Measurements from ENCODE around the gene PHF3. TPM values are rescaled to one million over a fixed set of nuclear protein-coding genes. Genes with fewer than 3 reads are reported as not detected.
A peak's percentile ranks its signal among the peaks of the same experiment; 100 is the strongest.

Gene PHF3
- total RNA-seq, 4 donors from 2014 or later = 49.4 to 73.1 (median 61.9) TPM

DNA sequence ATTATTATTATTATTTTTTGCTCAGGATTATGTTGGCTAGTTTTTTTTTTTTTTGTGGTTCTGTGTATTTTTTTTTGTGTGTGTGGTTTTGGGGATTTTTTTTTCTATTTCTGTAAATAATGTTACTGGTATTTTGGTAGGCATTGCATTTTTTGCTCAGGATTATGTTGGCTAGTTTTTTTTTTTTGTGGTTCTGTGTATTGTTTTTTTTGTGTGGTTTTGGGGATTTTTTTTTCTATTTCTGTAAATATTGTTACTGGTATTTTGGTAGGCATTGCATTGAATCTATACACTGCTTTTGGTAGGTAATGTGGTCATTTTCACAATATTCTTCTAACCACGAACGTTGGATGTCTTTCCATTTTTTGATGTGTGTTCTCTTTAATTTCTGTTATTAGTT, 17.4 kb downstream of the PHF3 start:
- no peaks in the 10 kb centered on the region for H3K27me3 ChIP-seq
- no peak overlapping the region for H3K27ac ChIP-seq
- in situ Hi-C loops (cut with MboI; ENCODE audit: low sequenced_read_pairs in 4 of 4) (no loop called here), intact Hi-C loops (cut with DNase I; ENCODE audit: low total_unique reads) (no loop called here)
- TF ChIP-seq POLR2A (IDR thresholded peaks at IDR 0.05) = no peak
- TF ChIP-seq, protein P1, sequence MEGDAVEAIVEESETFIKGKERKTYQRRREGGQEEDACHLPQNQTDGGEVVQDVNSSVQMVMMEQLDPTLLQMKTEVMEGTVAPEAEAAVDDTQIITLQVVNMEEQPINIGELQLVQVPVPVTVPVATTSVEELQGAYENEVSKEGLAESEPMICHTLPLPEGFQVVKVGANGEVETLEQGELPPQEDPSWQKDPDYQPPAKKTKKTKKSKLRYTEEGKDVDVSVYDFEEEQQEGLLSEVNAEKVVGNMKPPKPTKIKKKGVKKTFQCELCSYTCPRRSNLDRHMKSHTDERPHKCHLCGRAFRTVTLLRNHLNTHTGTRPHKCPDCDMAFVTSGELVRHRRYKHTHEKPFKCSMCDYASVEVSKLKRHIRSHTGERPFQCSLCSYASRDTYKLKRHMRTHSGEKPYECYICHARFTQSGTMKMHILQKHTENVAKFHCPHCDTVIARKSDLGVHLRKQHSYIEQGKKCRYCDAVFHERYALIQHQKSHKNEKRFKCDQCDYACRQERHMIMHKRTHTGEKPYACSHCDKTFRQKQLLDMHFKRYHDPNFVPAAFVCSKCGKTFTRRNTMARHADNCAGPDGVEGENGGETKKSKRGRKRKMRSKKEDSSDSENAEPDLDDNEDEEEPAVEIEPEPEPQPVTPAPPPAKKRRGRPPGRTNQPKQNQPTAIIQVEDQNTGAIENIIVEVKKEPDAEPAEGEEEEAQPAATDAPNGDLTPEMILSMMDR (IDR thresholded peaks at IDR 0.05 in 4 of 5, conservative IDR thresholded peaks at IDR 0.05 in 1 of 5) = no peak
- ATAC-seq (no peak), DNase-seq (no peak)
- no peak overlapping the region for H3K4me3 ChIP-seq
- H3K36me3 ChIP-seq = no peaks in the 10 kb centered on the region
- H3K9me3 ChIP-seq = no peaks in the 10 kb centered on the region
- peaks cover 45 to 51% of the 10 kb centered on the region in 2 donors for H3K4me1 ChIP-seq

DNA sequence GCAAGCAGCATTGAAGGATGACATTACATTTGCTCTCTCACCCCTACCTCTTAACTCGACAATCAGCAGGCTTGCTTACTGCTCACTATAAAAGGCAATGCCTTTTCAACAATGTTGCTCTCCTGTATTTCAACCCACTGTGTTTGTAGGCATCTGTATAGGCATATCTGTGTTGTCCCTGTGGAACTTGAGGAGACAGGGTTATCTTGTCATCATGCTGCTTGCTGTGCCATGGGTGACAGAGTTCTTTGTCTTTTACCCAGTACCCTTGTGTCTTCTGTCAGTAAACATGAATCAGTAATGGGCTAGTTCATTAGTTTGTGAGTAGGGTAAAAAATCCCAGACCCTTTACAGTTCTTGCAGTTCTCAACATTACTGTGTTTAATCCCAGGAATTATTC, 25.2 kb downstream of the PHF3 start:
- no peaks in the 10 kb centered on the region for H3K9me3 ChIP-seq
- intact Hi-C loops (cut with DNase I; ENCODE audit: low total_unique reads) = no loop called here
- in situ Hi-C loops (cut with MboI; ENCODE audit: low sequenced_read_pairs in 4 of 4) = no loop called here
- no peaks in the 10 kb centered on the region for H3K36me3 ChIP-seq
- DNase-seq (no peak), ATAC-seq (no peak)
- no peaks in the 10 kb centered on the region for H3K27me3 ChIP-seq
- H3K4me1 ChIP-seq = peaks cover 60 to 80% of the 10 kb centered on the region in 2 donors
- no peak overlapping the region for H3K4me3 ChIP-seq
- H3K27ac ChIP-seq = no peak overlapping the region
- TF ChIP-seq, protein P1 (IDR thresholded peaks at IDR 0.05 in 4 of 5, conservative IDR thresholded peaks at IDR 0.05 in 1 of 5) = no peak
- no peak for TF ChIP-seq POLR2A (IDR thresholded peaks at IDR 0.05)

DNA sequence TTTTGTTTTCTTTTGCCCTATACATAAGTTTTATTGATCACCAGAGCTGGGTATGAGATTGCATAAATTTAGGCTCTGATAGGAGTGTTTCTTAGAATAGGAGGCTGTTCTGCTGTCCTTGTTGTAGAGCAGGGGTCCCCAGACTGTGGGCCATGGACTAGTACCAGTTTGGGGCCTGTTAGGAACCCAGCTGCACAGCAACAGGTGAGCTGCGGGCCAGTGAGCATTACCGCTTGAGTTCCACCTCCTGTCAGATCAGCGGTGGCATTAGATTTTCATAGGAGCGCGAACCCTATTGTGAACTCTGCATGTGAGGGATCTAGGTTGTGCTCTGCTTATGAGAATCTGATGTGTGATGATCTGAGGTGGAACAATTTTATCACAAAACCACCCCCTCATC, 26.2 kb downstream of the PHF3 start:
- Histone ChIP-seq H3K27ac (peak overlapping the region in 1 of 4 donors; percentile 77), H3K36me3 (no peaks in the 10 kb centered on the region), H3K27me3 (no peaks in the 10 kb centered on the region), H3K4me3 (no peak overlapping the region), H3K9me3 (no peaks in the 10 kb centered on the region), H3K4me1 (peaks cover 57 to 79% of the 10 kb centered on the region in 2 donors)
- intact Hi-C loops (cut with DNase I; ENCODE audit: low total_unique reads) (no loop called here), in situ Hi-C loops (cut with MboI; ENCODE audit: low sequenced_read_pairs in 4 of 4) (no loop called here)
- TF ChIP-seq, protein P1 (IDR thresholded peaks at IDR 0.05 in 4 of 5, conservative IDR thresholded peaks at IDR 0.05 in 1 of 5) = no peak
- TF ChIP-seq POLR2A (IDR thresholded peaks at IDR 0.05) = no peak
- ATAC-seq = no peak
- DNase-seq = no peak

DNA sequence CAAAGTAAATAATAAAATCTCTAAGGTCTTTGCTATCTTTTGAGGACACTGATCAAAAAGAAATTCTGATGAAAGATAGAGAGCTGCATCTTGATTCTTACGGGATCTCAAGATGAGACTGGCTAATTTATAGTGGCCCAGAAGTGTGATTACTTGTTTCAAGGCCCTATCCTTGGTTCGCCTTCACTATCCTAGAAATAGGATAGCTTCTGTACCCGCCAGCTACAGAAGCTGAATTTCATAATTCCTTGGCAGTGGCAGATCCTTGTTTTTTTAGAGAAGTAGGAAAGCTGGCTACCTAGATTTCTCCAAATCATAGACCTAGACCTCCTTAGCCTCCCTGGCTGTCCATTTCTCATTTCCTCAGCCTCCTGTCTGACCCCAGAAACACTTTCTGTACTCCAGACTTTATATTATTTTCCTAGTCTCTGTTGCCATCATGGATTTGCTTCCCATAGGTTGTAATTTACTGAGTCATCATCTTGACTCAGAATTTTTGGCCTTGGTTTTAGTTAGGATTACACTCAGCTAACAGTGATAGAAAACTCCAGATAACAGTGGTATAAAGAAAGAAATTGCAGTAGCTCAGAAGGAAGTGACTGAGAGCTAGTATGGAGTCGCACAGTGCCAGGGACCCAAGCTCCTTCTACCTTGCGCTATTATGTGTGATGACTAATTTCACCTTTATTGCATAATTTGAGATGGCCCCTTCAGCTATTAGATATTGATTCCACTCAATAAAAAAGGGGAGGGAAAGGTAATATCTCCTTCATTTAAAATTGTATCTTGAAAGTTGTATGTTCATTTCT, 27.7 kb downstream of the PHF3 start:
- no peaks in the 10 kb centered on the region for H3K9me3 ChIP-seq
- in situ Hi-C loops (cut with MboI; ENCODE audit: low sequenced_read_pairs in 4 of 4) (no loop called here), intact Hi-C loops (cut with DNase I; ENCODE audit: low total_unique reads) (no loop called here)
- peak overlapping the region in 2 of 4 donors; percentile 9 to 11 for H3K4me3 ChIP-seq
- peak overlapping the region; percentile 57 to 77 (median 70) for H3K27ac ChIP-seq
- no peaks in the 10 kb centered on the region for H3K36me3 ChIP-seq
- H3K27me3 ChIP-seq = no peaks in the 10 kb centered on the region
- DNase-seq (no peak), ATAC-seq (peak; percentile 93 to 98)
- peaks cover 43 to 85% of the 10 kb centered on the region in 2 donors for H3K4me1 ChIP-seq
- TF ChIP-seq POLR2A (IDR thresholded peaks at IDR 0.05) = no peak
- TF ChIP-seq, protein P1 (IDR thresholded peaks at IDR 0.05 in 4 of 5, conservative IDR thresholded peaks at IDR 0.05 in 1 of 5) = no peak
